H1 (cell line): ENCODE measurements around the gene GTF2A2. TPM values are rescaled to one million over a fixed set of nuclear protein-coding genes. Genes with fewer than 3 reads are reported as not detected.

Source experiments
- CTCF ChIA-PET: fragments of 300-600 bp; sonication (Branson Sonifier 250); formaldehyde crosslinking; loops from one replicate; lab custom pipeline; 2021; ENCODE audit not compliant: partially characterized antibody; lab: Charles Lee
- POLR2A ChIA-PET: fragments of 300-600 bp; sonication (Branson Sonifier 250); formaldehyde crosslinking; loops from one replicate; lab custom pipeline; 2021; ENCODE audit warnings: inconsistent platforms; ENCODE audit not compliant: partially characterized antibody; lab: Charles Lee
- DNase-seq, 2 experiments: peaks; one replicate each; pipeline versions ENCODE4 v3.0.0 to v3.0.0-alpha.2; 2010 to 2022; ENCODE audit warnings: low spot score in 2 of 2, low read depth in 1 of 2, mixed read lengths in 1 of 2
- FAIRE-seq: peaks from 2 replicates; lab custom pipeline; 2011; peaks lifted over from hg19 to GRCh38; lab: Jason Lieb, UNC
- H2AFZ ChIP-seq: 2 replicates; pipeline ENCODE4 v1.8.1; 2012; ENCODE audit warnings: low read length, inconsistent platforms
- H2AK5ac ChIP-seq: 2 replicates; pipeline ENCODE4 v1.6.1; 2013; ENCODE audit warnings: low read depth, low read length
- H2BK120ac ChIP-seq: replicated peaks from 2 replicates; pipeline ENCODE3; 2013; ENCODE audit warnings: low read depth, low read length, inconsistent platforms
- H2BK12ac ChIP-seq: 2 replicates; pipeline ENCODE4 v1.6.1; 2013; ENCODE audit warnings: low read depth, low read length
- H2BK15ac ChIP-seq: 2 replicates; pipeline ENCODE4 v1.6.1; 2013; ENCODE audit warnings: low read length
- H2BK20ac ChIP-seq: 2 replicates; pipeline ENCODE4 v1.6.1; 2013; ENCODE audit warnings: low read length
- H2BK5ac ChIP-seq: 2 replicates; pipeline ENCODE4 v1.6.1; 2013; ENCODE audit warnings: low read depth, low read length
- H3K14ac ChIP-seq: 2 replicates; pipeline ENCODE4 v1.6.1; 2013; ENCODE audit warnings: inconsistent platforms; ENCODE audit not compliant: insufficient read length
- H3K18ac ChIP-seq: 2 replicates; pipeline ENCODE4 v1.6.1; 2013; ENCODE audit warnings: low read length; ENCODE audit errors: extremely low read depth
- H3K23ac ChIP-seq: 2 replicates; pipeline ENCODE4 v1.6.1; 2013; ENCODE audit warnings: inconsistent platforms; ENCODE audit not compliant: insufficient read length
- H3K23me2 ChIP-seq: 2 replicates; pipeline ENCODE4 v1.6.1; 2013; ENCODE audit warnings: low read depth, low read length
- H3K27ac ChIP-seq: 2 replicates; pipeline ENCODE4 v1.6.1; 2011; ENCODE audit warnings: low read depth, low read length, inconsistent platforms
- H3K27me3 ChIP-seq, 4 experiments: replicated peaks in 1 of 4; 1 replicate in 1 of 4; 2 replicates in 3 of 4; pipeline versions ENCODE4 v1.6.1 to v1.8.1; 2011 to 2013; ENCODE audit warnings: low read length in 3 of 4, mild to moderate bottlenecking in 3 of 4, inconsistent platforms in 2 of 4, mixed read lengths in 2 of 4, moderate library complexity in 1 of 4; ENCODE audit not compliant: control insufficient read depth in 3 of 4, insufficient read depth in 3 of 4; ENCODE audit errors: extremely low read depth in 1 of 4
- H3K36me3 ChIP-seq, 4 experiments: 2 replicates each; pipeline versions ENCODE4 v1.6.1 to v1.8.1; 2011 to 2013; ENCODE audit warnings: mild to moderate bottlenecking in 4 of 4, low read length in 3 of 4, moderate library complexity in 2 of 4, control low read depth in 1 of 4, inconsistent platforms in 1 of 4; ENCODE audit not compliant: insufficient read depth in 4 of 4, control insufficient read depth in 2 of 4
- H3K4ac ChIP-seq: replicated peaks from 2 replicates; pipeline ENCODE3; 2013; ENCODE audit warnings: low read length, low read depth, mixed read lengths, inconsistent platforms; ENCODE audit not compliant: insufficient read length
- H3K4me1 ChIP-seq, 4 experiments: replicated peaks in 1 of 4; 1 replicate in 1 of 4; 2 replicates in 3 of 4; pipeline versions ENCODE4 v1.6.1 to v1.8.1; 2011 to 2013; ENCODE audit warnings: low read length in 3 of 4, inconsistent platforms in 2 of 4, mixed read lengths in 1 of 4; ENCODE audit not compliant: insufficient read depth in 4 of 4, control insufficient read depth in 3 of 4
- H3K4me2 ChIP-seq, 2 experiments: 2 replicates each; pipeline versions ENCODE4 v1.6.1 to v1.8.1; 2011 to 2013; ENCODE audit warnings: low read depth in 2 of 2, low read length in 2 of 2, control low read depth in 1 of 2, inconsistent platforms in 1 of 2, mild to moderate bottlenecking in 1 of 2; ENCODE audit not compliant: insufficient read depth in 1 of 2
- H3K4me3 ChIP-seq, 4 experiments: fragments of 200-600, 300-600 bp in 1 of 4; sonication (generic), shearing (Covaris generic), sonication (Bioruptor Twin) in 1 of 4; 2 replicates each; pipeline versions ENCODE4 v1.5.1 to v1.8.1; 2011 to 2016; ENCODE audit warnings: low read length in 4 of 4, low read depth in 3 of 4, control low read depth in 2 of 4, inconsistent platforms in 2 of 4, mild to moderate bottlenecking in 2 of 4, mixed read lengths in 1 of 4, moderate library complexity in 1 of 4; ENCODE audit not compliant: insufficient read depth in 2 of 4; ENCODE audit errors: extremely low read depth in 1 of 4
- H3K56ac ChIP-seq: replicated peaks from 2 replicates; pipeline ENCODE3; 2013; ENCODE audit warnings: low read depth, mild to moderate bottlenecking, mixed read lengths, low read length, inconsistent platforms; ENCODE audit not compliant: insufficient read length
- H3K79me1 ChIP-seq: 2 replicates; pipeline ENCODE4 v1.6.1; 2013; ENCODE audit warnings: low read depth, low read length, control low read depth
- H3K79me2 ChIP-seq, 2 experiments: 2 replicates each; pipeline versions ENCODE4 v1.6.1 to v1.8.1; 2012 to 2013; ENCODE audit warnings: low read length in 2 of 2, mild to moderate bottlenecking in 2 of 2, inconsistent platforms in 1 of 2; ENCODE audit not compliant: insufficient read depth in 2 of 2, control insufficient read depth in 1 of 2
- H3K9ac ChIP-seq, 4 experiments: replicated peaks in 1 of 4; 1 replicate in 1 of 4; 2 replicates in 3 of 4; pipeline versions ENCODE4 v1.6.1 to v1.8.1; 2011 to 2013; ENCODE audit warnings: low read depth in 3 of 4, low read length in 3 of 4, control low read depth in 2 of 4, mild to moderate bottlenecking in 2 of 4, moderate library complexity in 2 of 4, inconsistent platforms in 1 of 4; ENCODE audit errors: extremely low read depth in 1 of 4
- H3K9me3 ChIP-seq, 2 experiments: 2 replicates each; pipeline versions ENCODE4 v1.6.1 to v1.8.1; 2012 to 2013; ENCODE audit warnings: mild to moderate bottlenecking in 2 of 2, moderate library complexity in 2 of 2, control low read depth in 1 of 2, inconsistent platforms in 1 of 2, low read depth in 1 of 2, low read length in 1 of 2, mixed read lengths in 1 of 2; ENCODE audit not compliant: insufficient read depth in 2 of 2
- H4K20me1 ChIP-seq, 2 experiments: replicated peaks in 1 of 2; 2 replicates each; pipeline versions ENCODE3 to v1.8.1; 2011 to 2013; ENCODE audit warnings: inconsistent platforms in 2 of 2, low read length in 2 of 2, mild to moderate bottlenecking in 1 of 2; ENCODE audit not compliant: insufficient read depth in 2 of 2, control insufficient read depth in 1 of 2
- H4K5ac ChIP-seq: 2 replicates; pipeline ENCODE4 v1.6.1; 2013; ENCODE audit warnings: low read length, low read depth, mixed read lengths, inconsistent platforms; ENCODE audit not compliant: insufficient read length
- H4K8ac ChIP-seq: 2 replicates; pipeline ENCODE4 v1.8.0; 2013; ENCODE audit warnings: mild to moderate bottlenecking, moderate library complexity, low read length, inconsistent platforms; ENCODE audit not compliant: insufficient read depth; ENCODE audit errors: extremely low read depth
- H4K91ac ChIP-seq: replicated peaks from 2 replicates; pipeline ENCODE3; 2013; ENCODE audit warnings: low read length, mixed read lengths, inconsistent platforms; ENCODE audit not compliant: insufficient read length
- JUND ChIP-seq: IDR thresholded peaks from 2 replicates; pipeline ENCODE4 v1.6.1; 2011; ENCODE audit warnings: mild to moderate bottlenecking, improper control_type of control experiment, low read length
- KDM4A ChIP-seq: IDR thresholded peaks from one replicate; pipeline ENCODE4 v1.7.1; 2012; ENCODE audit warnings: low read depth, mild to moderate bottlenecking, moderate library complexity, low read length, inconsistent platforms; ENCODE audit not compliant: severe bottlenecking
- POLR2AphosphoS5 ChIP-seq: IDR thresholded peaks from 2 replicates; pipeline ENCODE4 v1.6.1; 2011; ENCODE audit warnings: low read depth, low read length
- RAD21 ChIP-seq, 2 experiments: IDR thresholded peaks in 1 of 2; conservative IDR thresholded peaks in 1 of 2; 2 replicates each; pipeline ENCODE4 v1.6.1; 2011; ENCODE audit warnings: low read depth in 2 of 2, low read length in 2 of 2, improper control_type of control experiment in 1 of 2, inconsistent platforms in 1 of 2, mild to moderate bottlenecking in 1 of 2, moderate library complexity in 1 of 2
- SAP30 ChIP-seq: fragments of 300-600 bp; sonication (generic); IDR thresholded peaks from 2 replicates; pipeline ENCODE4 v1.7.1; 2012; ENCODE audit warnings: low read length, moderate library complexity, mild to moderate bottlenecking, inconsistent platforms; ENCODE audit not compliant: insufficient read depth, insufficient replicate concordance
- SIRT6 ChIP-seq: IDR thresholded peaks from one replicate; pipeline ENCODE4 v1.7.1; 2012; ENCODE audit warnings: low read length, inconsistent platforms
- TAF7 ChIP-seq: optimal IDR thresholded peaks from 2 replicates; pipeline ENCODE3; 2011; ENCODE audit warnings: low read depth, mild to moderate bottlenecking, inconsistent platforms, low read length, moderate library complexity, borderline replicate concordance
- YY1 ChIP-seq: IDR thresholded peaks from 2 replicates; pipeline ENCODE4 v1.6.1; 2011; ENCODE audit warnings: low read depth, mild to moderate bottlenecking, low read length
- WGBS, 2 experiments: shearing (Covaris generic) in 1 of 2; methylation state at CpG; one replicate each; pipeline versions ENCODE4 v1.1.6 to v1.1.7; 2013 to 2015; ENCODE audit warnings: low lambda C conversion rate in 2 of 2, mixed read lengths in 2 of 2, inconsistent platforms in 1 of 2, low coverage in 1 of 2, missing lambda C conversion rate in 1 of 2; ENCODE audit not compliant: insufficient replicate concordance in 2 of 2, insufficient coverage in 1 of 2, insufficient read length in 1 of 2; ENCODE audit errors: extremely low coverage in 1 of 2, missing lambda C conversion rate in 1 of 2; 5-methylcytosine and 5-hydroxymethylcytosine counted together
- polyA plus RNA-seq, 7 experiments: library from polyadenylated mRNA; depleted of rRNA in 3 of 7; stranded (reverse) in 5 of 7; unstranded in 2 of 7; fragments of >200 nt in 5 of 7; fragments of 200-250 nt in 2 of 7; gene quantifications; 1 replicate in 5 of 7; 2 replicates in 1 of 7; 4 replicates in 1 of 7; pipeline versions ENCODE4 v1.2.1 to v1.2.3, GENCODE V29; 2011 to 2013; ENCODE audit warnings: missing spikeins in 2 of 7, mixed read lengths in 2 of 7
- total RNA-seq: library from RNA; stranded (reverse); fragmentation: NEBNext Ultra II Directional; extraction: Animal tissue kit (Norgen Biotek cat#: 25700); gene quantifications from 2 replicates; pipeline ENCODE4 v1.2.1, GENCODE V29; 2021
- TF ChIP-seq, protein P1 (sequence below): IDR thresholded peaks from 2 replicates; pipeline ENCODE4 v1.6.1; 2011; ENCODE audit warnings: low read length, improper control_type of control experiment

GTF2A2 gene
- total and polyA plus RNA-seq, 2 of the 8 experiments (the other 6 are each of a cell fraction or from before 2014, with no cell fraction given) = 52.2 to 161 TPM

DNA sequence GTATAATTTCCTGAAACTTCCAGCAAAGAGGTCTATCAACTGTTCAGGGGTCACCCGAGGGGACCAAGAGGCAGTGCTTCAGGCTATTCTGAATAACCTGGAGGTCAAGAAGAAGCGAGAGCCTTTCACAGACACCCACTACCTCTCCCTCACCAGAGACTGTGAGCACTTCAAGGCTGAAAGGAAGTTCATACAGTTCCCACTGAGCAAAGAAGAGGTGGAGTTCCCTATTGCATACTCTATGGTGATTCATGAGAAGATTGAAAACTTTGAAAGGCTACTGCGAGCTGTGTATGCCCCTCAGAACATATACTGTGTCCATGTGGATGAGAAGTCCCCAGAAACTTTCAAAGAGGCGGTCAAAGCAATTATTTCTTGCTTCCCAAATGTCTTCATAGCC is 38.9 kb downstream of the GTF2A2 start:
- POLR2A ChIA-PET = no interaction called here

More for the DNA sequence above, 38.9 kb downstream of the GTF2A2 start:
- FAIRE-seq (no peak), DNase-seq (no peak)
- no peak overlapping the region for H2BK120ac ChIP-seq
- no peaks in the 10 kb centered on the region for H3K79me2 ChIP-seq
- H2BK20ac ChIP-seq = no peak overlapping the region
- no peak overlapping the region for H4K8ac ChIP-seq
- H3K56ac ChIP-seq = no peak overlapping the region
- no peak overlapping the region for H4K91ac ChIP-seq
- CTCF ChIA-PET = interaction anchor here (0.5 kb wide), 1 partner anchor 128 kb away, joined by 3 read pairs; no protein-coding TSS in a partner anchor
- no peak overlapping the region for H3K23ac ChIP-seq
- H4K5ac ChIP-seq = no peak overlapping the region
- WGBS, 2 experiments = 85% methylated on average over 3 of the region's 4 CpGs; no CpG with 5 or more reads in 1 of the 2 experiments
- H2AK5ac ChIP-seq = no peak overlapping the region
- no peak overlapping the region for H3K4me2 ChIP-seq
- no peaks in the 10 kb centered on the region for H3K27me3 ChIP-seq
- no peaks in the 10 kb centered on the region for H3K79me1 ChIP-seq
- no peaks in the 10 kb centered on the region for H3K9me3 ChIP-seq
- H3K23me2 ChIP-seq = no peaks in the 10 kb centered on the region
- H3K18ac ChIP-seq = no peak overlapping the region
- no peak for TF ChIP-seq SAP30
- TF ChIP-seq RAD21 (IDR thresholded peaks at IDR 0.05 in 1 of 2, conservative IDR thresholded peaks at IDR 0.05 in 1 of 2; ENCODE audit: low read depth in 2 of 2, low read length in 2 of 2) = no peak
- TF ChIP-seq, protein P1, sequence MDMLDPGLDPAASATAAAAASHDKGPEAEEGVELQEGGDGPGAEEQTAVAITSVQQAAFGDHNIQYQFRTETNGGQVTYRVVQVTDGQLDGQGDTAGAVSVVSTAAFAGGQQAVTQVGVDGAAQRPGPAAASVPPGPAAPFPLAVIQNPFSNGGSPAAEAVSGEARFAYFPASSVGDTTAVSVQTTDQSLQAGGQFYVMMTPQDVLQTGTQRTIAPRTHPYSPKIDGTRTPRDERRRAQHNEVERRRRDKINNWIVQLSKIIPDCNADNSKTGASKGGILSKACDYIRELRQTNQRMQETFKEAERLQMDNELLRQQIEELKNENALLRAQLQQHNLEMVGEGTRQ = no peak
- no peak for TF ChIP-seq TAF7
- no peak for TF ChIP-seq POLR2AphosphoS5
- no peak for TF ChIP-seq JUND
- no peak for TF ChIP-seq SIRT6
- TF ChIP-seq KDM4A = no peak
- no peak for TF ChIP-seq YY1
- no peak overlapping the region for H2BK15ac ChIP-seq
- H3K4me3 ChIP-seq = no peak overlapping the region
- no peaks in the 10 kb centered on the region for H4K20me1 ChIP-seq
- no peak overlapping the region for H3K4ac ChIP-seq
- H3K4me1 ChIP-seq = no peaks in the 10 kb centered on the region
- no peak overlapping the region for H3K9ac ChIP-seq
- no peak overlapping the region for H3K14ac ChIP-seq
- no peak overlapping the region for H3K27ac ChIP-seq
- no peak overlapping the region for H2AFZ ChIP-seq
- H3K36me3 ChIP-seq = no peaks in the 10 kb centered on the region
- H2BK12ac ChIP-seq = no peak overlapping the region
- H2BK5ac ChIP-seq = no peak overlapping the region
